GM18526 (cell line): ENCODE results near the gene ASNSD1.

Source experiments
- POLR2A ChIP-seq: IDR thresholded peaks from 3 replicates; pipeline ENCODE4 v1.6.1; 2011; ENCODE audit not compliant: insufficient read length; ENCODE audit errors: extremely low read depth

ASNSD1 gene

DNA sequence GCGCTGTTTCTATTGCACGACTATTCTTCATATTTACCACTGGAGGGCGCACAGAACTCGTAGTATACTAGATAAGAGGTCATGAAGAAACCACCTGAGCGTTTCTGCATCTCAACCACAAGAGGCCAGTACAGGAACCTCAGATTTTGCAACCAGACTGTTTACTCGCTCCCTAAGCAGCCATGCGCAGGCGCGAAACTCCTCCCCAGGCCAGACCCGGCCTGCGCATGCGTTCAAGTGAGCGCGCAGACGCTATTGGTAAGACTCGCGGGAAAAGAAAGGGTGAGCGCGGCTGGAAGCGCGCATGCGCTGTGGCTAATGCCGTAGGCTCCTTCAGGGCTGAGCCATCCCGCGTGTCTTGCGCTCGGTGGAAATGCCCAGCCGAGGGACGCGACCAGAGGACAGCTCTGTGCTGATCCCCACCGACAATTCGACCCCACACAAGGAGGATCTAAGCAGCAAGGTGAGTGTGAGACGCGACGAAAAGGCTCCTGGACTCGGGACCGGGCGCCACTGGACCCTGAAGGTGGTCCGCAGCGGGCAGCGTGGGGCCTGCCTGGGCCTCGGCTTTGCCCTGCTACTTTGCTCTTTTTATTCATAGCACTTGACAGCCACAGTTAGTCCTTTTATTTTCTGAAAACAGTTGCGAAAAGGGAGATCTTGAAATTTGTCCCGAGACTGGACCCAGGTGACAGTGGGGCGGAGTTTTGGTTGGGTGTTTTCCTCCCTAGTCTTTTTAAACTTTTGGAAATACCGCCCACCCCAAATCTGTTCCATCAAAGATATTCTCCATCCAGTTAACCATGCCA, at the start of gene ASNSD1:
Gene ASNSD1, plus strand, starts transcription at position 312 of the 809 bp plus-strand sequence. CDS start 4,674 bp downstream, outside the sequence.
- TF ChIP-seq POLR2A = peak; percentile 97

- no peak for TF ChIP-seq POLR2A
These were observed 48.1 kb upstream of the ASNSD1 start for GRCh38 chr2:189613077-189613636.

DNA sequence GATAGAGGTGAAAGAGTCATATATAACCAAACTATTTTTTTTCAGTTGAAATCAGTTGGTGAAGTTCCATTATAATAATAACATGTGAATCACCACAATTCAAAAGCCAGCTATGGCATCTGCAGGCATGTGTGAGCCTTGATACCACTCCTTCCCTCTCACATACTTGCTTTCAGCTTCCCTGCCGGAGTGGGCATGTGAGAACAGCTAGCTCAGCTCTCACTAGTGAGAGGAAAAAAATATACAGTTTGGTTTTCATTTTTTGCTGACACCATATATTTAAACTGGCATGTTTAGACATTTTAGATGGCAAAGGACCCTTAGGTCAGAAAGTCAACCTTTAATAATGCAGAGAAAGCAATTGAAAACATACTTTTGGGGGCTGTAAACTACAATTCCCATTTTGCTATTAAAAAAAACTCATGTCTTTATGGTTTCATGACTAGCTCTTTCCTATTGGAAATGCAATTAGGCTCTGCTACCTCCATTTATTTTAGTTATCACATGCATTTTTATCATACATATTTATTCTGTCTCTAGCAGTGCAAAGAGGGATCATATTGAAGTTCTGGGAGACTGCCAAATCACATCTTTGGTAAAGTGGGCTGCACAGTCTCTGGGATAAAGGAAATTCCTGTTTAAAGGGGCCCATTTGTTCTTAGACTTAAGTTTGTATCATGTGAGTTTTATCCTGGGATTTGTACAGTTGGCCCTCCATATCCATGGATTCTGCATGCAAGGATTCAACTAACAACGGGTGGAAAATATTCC, 47.4 kb upstream of the ASNSD1 start:
- TF ChIP-seq POLR2A = no peak

DNA sequence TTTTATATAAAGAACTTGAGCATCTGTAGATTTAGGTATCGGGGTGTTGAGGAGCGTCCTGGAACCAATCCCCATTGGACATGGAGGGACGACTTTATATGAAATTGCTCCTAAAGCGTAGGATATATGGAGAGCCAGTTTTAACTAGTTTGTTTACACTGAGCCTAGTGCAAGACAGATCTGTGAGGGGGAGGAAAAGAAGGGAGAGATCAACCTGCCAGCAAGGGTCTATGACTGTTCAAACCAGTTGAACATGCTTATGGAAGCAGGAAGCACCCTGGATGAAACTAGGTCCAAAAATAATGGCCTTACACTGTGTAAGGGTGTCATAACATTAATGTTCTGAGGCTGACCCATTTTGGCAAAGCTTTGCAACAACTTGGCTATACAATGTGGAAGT, 46.7 kb upstream of the ASNSD1 start:
- no peak for TF ChIP-seq POLR2A

DNA sequence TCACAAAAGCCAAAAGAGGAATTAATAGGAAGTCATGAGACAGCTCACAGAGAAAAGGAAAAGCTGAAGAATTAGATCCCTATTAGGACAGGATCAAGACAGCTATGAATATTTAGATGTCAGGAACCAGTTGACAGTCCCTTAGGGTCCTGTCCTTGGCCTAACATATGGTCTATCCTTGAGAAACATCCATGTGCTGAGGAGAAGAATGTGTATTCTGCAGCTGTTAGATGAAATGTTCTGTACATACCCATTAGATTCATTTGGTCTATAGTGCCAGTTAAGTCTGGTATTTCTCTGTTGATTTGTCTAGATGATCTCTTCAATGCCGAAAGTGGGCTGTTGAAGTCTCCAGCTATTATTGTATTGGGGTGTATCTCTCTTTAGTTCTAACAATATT, 43.1 kb upstream of the ASNSD1 start:
- no peak for TF ChIP-seq POLR2A

- TF ChIP-seq POLR2A = no peak
These were observed 39.5 kb upstream of the ASNSD1 start for GRCh38 chr2:189621781-189622180.

DNA sequence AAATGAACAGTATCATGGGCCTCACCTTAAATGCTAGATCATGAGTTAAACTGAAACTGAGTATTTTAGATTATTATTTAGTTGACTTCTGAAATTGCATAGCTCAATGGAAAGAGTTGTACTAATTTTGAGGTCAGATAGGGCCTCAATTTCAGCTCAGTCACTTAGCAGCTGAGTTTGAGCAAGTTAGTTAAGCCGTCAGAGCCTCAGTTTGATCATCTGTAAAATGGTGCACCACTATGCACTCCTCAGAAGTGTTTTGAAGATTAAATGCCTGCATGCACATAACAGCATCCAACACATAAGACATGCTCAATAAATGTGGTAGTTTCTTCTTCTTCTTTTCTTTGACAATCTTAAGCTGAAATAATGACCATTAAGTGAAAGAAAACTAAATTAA, 38.2 kb upstream of the ASNSD1 start:
- TF ChIP-seq POLR2A = no peak

DNA sequence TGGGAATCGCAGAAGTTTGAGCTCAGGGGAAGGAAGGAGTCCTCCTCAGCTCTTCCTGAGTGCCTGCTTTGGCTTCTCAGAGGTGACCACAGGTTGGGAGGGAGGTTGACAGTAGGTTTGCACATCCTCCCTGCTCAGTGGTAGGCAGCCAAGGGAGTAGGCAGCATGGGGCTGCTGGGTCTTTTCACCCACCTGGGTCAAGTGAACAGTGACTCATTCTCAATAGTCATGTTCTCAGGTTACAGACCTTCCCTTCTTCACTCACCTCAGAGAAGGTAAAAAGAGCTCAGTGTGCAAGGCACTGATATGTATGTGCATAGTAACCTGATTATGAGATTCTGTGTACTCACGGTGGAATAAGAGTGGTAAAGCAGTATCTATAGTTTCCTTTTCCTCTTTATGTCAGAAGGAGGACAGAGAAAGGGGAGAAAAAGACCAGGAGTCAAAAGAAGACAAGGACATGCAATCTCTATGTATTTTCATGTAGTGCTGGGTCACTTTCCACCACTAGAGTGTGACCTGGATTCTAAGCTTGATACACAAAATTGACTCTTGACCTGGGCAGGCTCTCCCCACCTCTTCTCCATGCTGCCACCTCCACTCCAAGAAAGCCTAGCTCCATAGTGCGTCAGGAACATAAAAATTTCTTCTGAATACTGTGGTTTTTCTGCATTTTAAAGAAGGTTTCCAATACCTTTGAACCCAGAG, 36.5 kb upstream of the ASNSD1 start:
- TF ChIP-seq POLR2A = no peak

DNA sequence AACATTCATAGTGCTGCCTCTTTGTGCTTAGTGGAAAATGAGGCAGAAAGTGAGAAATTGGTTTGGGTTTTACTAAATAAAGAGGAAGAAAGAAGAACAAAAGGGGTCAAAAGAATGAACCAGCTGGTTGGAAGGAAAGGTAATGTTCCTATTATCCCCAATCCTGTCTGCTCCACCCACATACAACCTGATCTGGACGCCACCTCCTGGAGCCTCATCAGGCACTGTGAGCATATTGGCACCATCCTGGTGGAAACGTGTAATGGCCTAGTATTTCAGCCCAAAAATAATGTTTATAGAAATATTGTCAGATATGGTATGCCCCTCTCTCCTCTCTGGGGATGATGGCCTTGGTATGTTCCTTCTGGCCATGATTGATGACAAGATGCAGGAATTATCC, 35.6 kb upstream of the ASNSD1 start:
- no peak for TF ChIP-seq POLR2A

DNA sequence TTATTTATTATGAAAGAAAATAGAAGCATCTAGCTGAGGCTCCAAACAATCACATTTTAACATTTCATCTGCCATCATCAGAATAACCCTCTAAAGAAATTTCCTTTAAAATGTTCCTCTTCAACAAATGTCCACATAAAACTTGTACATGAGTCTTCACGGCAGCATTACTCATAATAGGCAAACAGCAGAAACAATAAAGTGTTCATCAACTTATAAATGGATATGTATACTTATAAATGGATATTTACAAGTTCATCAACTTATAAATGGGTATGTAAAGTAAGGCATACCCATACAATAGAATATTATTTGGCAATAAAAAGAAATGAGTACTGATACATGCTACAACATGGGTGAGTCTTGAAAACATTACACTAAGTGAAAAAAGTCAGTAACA, 33.5 kb upstream of the ASNSD1 start:
- TF ChIP-seq POLR2A = no peak

GRCh38 chr2:189628817-189629530, 32.3 kb upstream of the ASNSD1 start:
- TF ChIP-seq POLR2A = no peak

DNA sequence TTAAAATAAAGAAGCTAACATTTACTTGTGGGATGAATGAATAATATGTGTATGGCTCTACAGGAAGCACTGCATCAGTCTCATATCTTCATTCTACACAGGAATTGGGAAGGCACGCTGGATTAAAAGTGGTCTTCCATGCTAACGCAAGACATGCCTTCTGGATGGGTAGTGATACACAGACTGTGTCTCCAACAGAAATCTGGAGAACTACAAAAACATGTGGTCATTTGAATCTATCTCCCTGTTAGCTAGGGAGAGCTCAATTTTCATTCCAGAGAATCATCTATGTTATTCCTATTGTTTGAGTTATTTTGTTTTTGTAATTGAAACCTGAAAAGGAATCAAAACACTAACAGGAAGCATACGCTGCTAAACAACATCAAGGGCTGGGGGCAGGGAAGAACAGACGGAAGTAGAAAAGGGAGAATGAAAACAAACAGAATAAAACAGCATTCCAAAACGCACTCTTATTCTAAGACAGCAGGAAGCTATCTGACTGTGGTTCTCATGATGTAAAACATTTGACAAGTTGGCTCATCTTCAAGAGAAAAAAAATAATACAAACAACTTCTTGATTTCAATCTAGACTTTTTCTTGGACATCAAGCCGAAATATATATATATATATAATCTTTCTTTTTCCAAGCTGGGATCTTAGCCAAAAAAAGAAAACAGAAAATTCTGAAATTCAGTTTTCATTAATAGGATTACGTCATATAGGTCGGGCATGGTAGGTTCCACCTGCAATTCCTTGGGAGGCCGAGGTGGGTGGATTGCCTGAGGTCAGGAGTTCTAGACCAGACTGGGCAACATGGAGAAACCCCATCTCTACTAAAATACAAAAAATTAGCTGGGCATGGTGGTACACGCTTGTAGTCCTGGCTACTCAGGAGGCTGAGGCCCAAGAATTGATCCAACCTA, 31.5 kb upstream of the ASNSD1 start:
- no peak for TF ChIP-seq POLR2A

- no peak for TF ChIP-seq POLR2A
These were observed 29.4 kb upstream of the ASNSD1 start for GRCh38 chr2:189631849-189632248.

GRCh38 chr2:189633392-189633811, 27.9 kb upstream of the ASNSD1 start:
- no peak for TF ChIP-seq POLR2A
